GM12878 (cell line): Measurements from ENCODE around the gene SETBP1.

Experiments used
- CTCF ChIP-seq, 3 experiments: IDR thresholded peaks in 2 of 3; conservative IDR thresholded peaks in 1 of 3; 2 replicates each; pipeline ENCODE4 v1.5.1; 2011; ENCODE audit warnings: low read depth in 3 of 3, low read length in 3 of 3, mild to moderate bottlenecking in 3 of 3, control low read depth in 2 of 3, moderate library complexity in 2 of 3, inconsistent platforms in 1 of 3, mixed read lengths in 1 of 3; ENCODE audit not compliant: control insufficient read depth in 2 of 3, insufficient read depth in 1 of 3; ENCODE audit errors: extremely low read depth in 1 of 3
- EP300 ChIP-seq, 2 experiments: fragments of 150-350 bp in 1 of 2; IDR thresholded peaks; 2 replicates each; pipeline ENCODE4 v1.6.1; 2011 to 2012; ENCODE audit warnings: low read depth in 2 of 2, low read length in 2 of 2, borderline replicate concordance in 1 of 2, improper control_type of control experiment in 1 of 2, inconsistent platforms in 1 of 2; ENCODE audit not compliant: control insufficient read depth in 1 of 2
- ETV6 ChIP-seq, 2 experiments: fragments of 450-650 bp in 1 of 2; IDR thresholded peaks in 1 of 2; conservative IDR thresholded peaks in 1 of 2; 2 replicates each; pipeline ENCODE4 v1.6.1; 2014; ENCODE audit warnings: antibody characterized with exemption in 1 of 2, borderline replicate concordance in 1 of 2, low read depth in 1 of 2, mild to moderate bottlenecking in 1 of 2, moderate library complexity in 1 of 2
- EZH2 ChIP-seq: IDR thresholded peaks from 2 replicates; pipeline ENCODE4 v1.6.1; 2012; ENCODE audit warnings: low read depth, mild to moderate bottlenecking, control low read depth, inconsistent platforms, low read length, borderline replicate concordance; ENCODE audit not compliant: control insufficient read depth
- HDGF ChIP-seq: fragments of 450-650 bp; IDR thresholded peaks from 2 replicates; pipeline ENCODE4 v1.6.1; 2016; ENCODE audit warnings: antibody characterized with exemption
- NFYB ChIP-seq: IDR thresholded peaks from 2 replicates; pipeline ENCODE4 v1.6.1; 2011; ENCODE audit warnings: low read depth, mild to moderate bottlenecking, low read length, improper control_type of control experiment, moderate library complexity; ENCODE audit not compliant: insufficient read depth
- PRDM15 ChIP-seq: fragments of 450-650 bp; formaldehyde crosslinking; IDR thresholded peaks from 2 replicates; pipeline ENCODE4 v1.4.0; 2020; ENCODE audit warnings: mild to moderate bottlenecking, moderate library complexity
- RCOR1 ChIP-seq: conservative IDR thresholded peaks from 2 replicates; pipeline ENCODE4 v1.6.1; 2012; ENCODE audit warnings: low read depth, low read length, improper control_type of control experiment
- ZNF24 ChIP-seq: fragments of 450-650 bp; IDR thresholded peaks from 2 replicates; pipeline ENCODE4 v1.6.1; 2017; ENCODE audit warnings: antibody characterized with exemption, mild to moderate bottlenecking

GRCh38 chr18:44924785-44925499 lies 244.3 kb downstream of the SETBP1 start:
- no peak for TF ChIP-seq EP300 (IDR thresholded peaks at IDR 0.05; ENCODE audit: borderline replicate concordance in 1 of 2, control insufficient read depth in 1 of 2, low read depth in 2 of 2, low read length in 2 of 2)
- no peak for TF ChIP-seq PRDM15 (CRISPR knock-in tag)
- no peak for TF ChIP-seq RCOR1
- TF ChIP-seq ETV6 (conservative IDR thresholded peaks at IDR 0.05 in 1 of 2, IDR thresholded peaks at IDR 0.05 in 1 of 2; ENCODE audit: borderline replicate concordance in 1 of 2, low read depth in 1 of 2), result no peak
- no peak for TF ChIP-seq ZNF24
- no peak for TF ChIP-seq NFYB
- TF ChIP-seq HDGF, result no peak
- no peak for TF ChIP-seq CTCF (IDR thresholded peaks at IDR 0.05 in 2 of 3, conservative IDR thresholded peaks at IDR 0.05 in 1 of 3; ENCODE audit: control insufficient read depth in 2 of 3, extremely low read depth in 1 of 3, insufficient read depth in 1 of 3, low read depth in 3 of 3, low read length in 3 of 3)
- TF ChIP-seq EZH2, result no peak
